Mesendoderm (in vitro differentiated cells): Measurements from ENCODE around the gene PTPRS.
A peak's percentile ranks its signal among the peaks of the same experiment; 100 is the strongest.

Source experiments
- DNase-seq: peaks from one replicate; pipeline ENCODE4 v3.0.0; 2013
- H2AK5ac ChIP-seq: 2 replicates; pipeline ENCODE4 v1.6.1; 2013; ENCODE audit warnings: low read length, inconsistent platforms
- H2BK120ac ChIP-seq: 2 replicates; pipeline ENCODE4 v1.6.1; 2013; ENCODE audit warnings: low read depth, mild to moderate bottlenecking, low read length, moderate library complexity, mixed read lengths
- H2BK15ac ChIP-seq: replicated peaks from 2 replicates; pipeline ENCODE4 v1.6.1; 2013; ENCODE audit warnings: low read depth, mild to moderate bottlenecking, moderate library complexity
- H2BK5ac ChIP-seq: 2 replicates; pipeline ENCODE4 v1.6.1; 2013; ENCODE audit warnings: low read length, inconsistent platforms
- H3K18ac ChIP-seq: 2 replicates; pipeline ENCODE4 v1.6.1; 2013; ENCODE audit warnings: mild to moderate bottlenecking, low read length, mixed read lengths
- H3K23ac ChIP-seq: one replicate; pipeline ENCODE4 v1.6.1; 2013; ENCODE audit warnings: low read length
- H3K27ac ChIP-seq: 2 replicates; pipeline ENCODE4 v1.5.1; 2013; ENCODE audit warnings: low read depth, mild to moderate bottlenecking, inconsistent platforms, low read length, moderate library complexity
- H3K27me3 ChIP-seq: 2 replicates; pipeline ENCODE4 v1.6.1; 2013; ENCODE audit warnings: low read length, control low read depth, mild to moderate bottlenecking, inconsistent platforms; ENCODE audit not compliant: insufficient read depth, poor library complexity
- H3K36me3 ChIP-seq: 2 replicates; pipeline ENCODE4 v1.6.1; 2013; ENCODE audit warnings: low read length, inconsistent platforms; ENCODE audit not compliant: control insufficient read depth, insufficient read depth
- H3K4ac ChIP-seq: one replicate; pipeline ENCODE4 v1.6.1; 2013; ENCODE audit warnings: low read depth, mild to moderate bottlenecking, low read length, moderate library complexity
- H3K4me1 ChIP-seq: 2 replicates; pipeline ENCODE4 v1.6.1; 2013; ENCODE audit warnings: low read depth, low read length, inconsistent platforms; ENCODE audit not compliant: control insufficient read depth
- H3K4me2 ChIP-seq: 2 replicates; pipeline ENCODE4 v1.6.1; 2013; ENCODE audit warnings: low read length
- H3K4me3 ChIP-seq: 2 replicates; pipeline ENCODE4 v1.5.1; 2013; ENCODE audit warnings: mild to moderate bottlenecking, low read length
- H3K56ac ChIP-seq: one replicate; pipeline ENCODE4 v1.6.1; 2013; ENCODE audit warnings: low read length
- H3K79me1 ChIP-seq: 2 replicates; pipeline ENCODE4 v1.6.1; 2013; ENCODE audit warnings: low read length, inconsistent platforms
- H3K79me2 ChIP-seq: 2 replicates; pipeline ENCODE4 v1.6.1; 2013; ENCODE audit warnings: mild to moderate bottlenecking, low read length; ENCODE audit not compliant: control insufficient read depth, insufficient read depth
- H3K9ac ChIP-seq: 2 replicates; pipeline ENCODE4 v1.6.1; 2013; ENCODE audit warnings: low read length, inconsistent platforms
- H4K5ac ChIP-seq: one replicate; pipeline ENCODE4 v1.6.1; 2013; ENCODE audit warnings: low read length
- H4K8ac ChIP-seq: one replicate; pipeline ENCODE4 v1.6.1; 2013; ENCODE audit warnings: low read depth, mild to moderate bottlenecking, control low read depth, low read length, moderate library complexity
- WGBS: extraction: QIAGEN DNeasy Blood & Tissue Kit; methylation state at CpG from one replicate; pipeline ENCODE4 v1.1.7; 2013; ENCODE audit warnings: low lambda C conversion rate, missing lambda C conversion rate; ENCODE audit not compliant: insufficient coverage; ENCODE audit errors: extremely low coverage; 5-methylcytosine and 5-hydroxymethylcytosine counted together

Gene PTPRS

DNA sequence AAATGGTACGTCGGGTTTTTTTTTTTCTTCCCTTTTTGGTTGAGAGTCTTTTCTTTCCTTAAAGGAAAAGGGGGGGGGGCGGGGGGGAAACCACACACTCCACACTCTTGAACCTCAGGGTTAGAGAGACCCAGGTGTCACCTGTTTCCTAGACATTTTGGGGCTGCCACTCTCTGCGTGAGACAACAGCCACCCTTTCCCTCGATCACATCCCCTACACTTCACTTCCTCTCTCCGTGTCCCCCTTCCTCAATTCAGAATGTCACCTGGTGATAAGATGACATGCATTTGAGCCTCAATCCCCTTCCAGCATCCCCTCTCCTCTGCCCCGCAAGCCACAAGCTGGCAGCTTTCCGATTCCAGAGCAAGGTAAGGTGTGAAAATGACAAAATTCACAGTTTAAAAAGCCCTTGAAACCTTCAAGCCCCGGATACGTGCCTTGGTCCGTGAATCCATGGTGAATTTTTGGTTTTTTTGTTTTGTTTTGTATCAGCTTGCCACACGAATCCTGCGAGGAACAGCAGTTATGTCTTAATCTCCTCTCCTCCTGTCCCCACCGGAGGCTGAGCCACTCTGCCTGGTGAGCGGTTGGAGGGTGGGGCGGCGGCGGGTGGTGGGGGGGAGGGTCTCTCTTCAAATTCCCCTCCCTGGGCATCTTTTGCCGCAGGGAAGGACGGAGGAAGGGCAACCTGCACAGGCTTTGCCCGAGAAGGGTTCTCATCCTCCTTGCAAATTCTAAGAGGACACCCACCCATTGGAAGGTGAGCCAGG, 4.2 kb downstream of the PTPRS start:
- Histone ChIP-seq H2AK5ac (no peak overlapping the region), H4K8ac (no peak overlapping the region), H3K9ac (no peak overlapping the region), H4K5ac (no peak overlapping the region), H3K79me2 (peaks cover 21% of the 10 kb centered on the region), H2BK15ac (no peak overlapping the region), H3K27me3 (no peaks in the 10 kb centered on the region), H3K4me1 (peaks cover 3% of the 10 kb centered on the region), H2BK120ac (no peak overlapping the region), H3K27ac (no peak overlapping the region), H2BK5ac (no peak overlapping the region), H3K4ac (no peak overlapping the region), H3K56ac (peak overlapping the region; percentile 56), H3K4me3 (no peak overlapping the region), H3K23ac (no peak overlapping the region), H3K18ac (no peak overlapping the region), H3K79me1 (peaks cover 22% of the 10 kb centered on the region), H3K4me2 (no peak overlapping the region), H3K36me3 (no peaks in the 10 kb centered on the region)
- no peak for DNase-seq
- no CpG with 5 or more reads among the region's 21 CpGs for WGBS

- H2AK5ac ChIP-seq: no peak overlapping the region
- H3K36me3 ChIP-seq: no peaks in the 10 kb centered on the region
- no peak overlapping the region for H3K23ac ChIP-seq
- no peak overlapping the region for H2BK15ac ChIP-seq
- H3K4ac ChIP-seq: no peak overlapping the region
- no peak overlapping the region for H3K27ac ChIP-seq
- no peak overlapping the region for H3K18ac ChIP-seq
- H4K8ac ChIP-seq: no peak overlapping the region
- peaks cover 22% of the 10 kb centered on the region for H3K79me2 ChIP-seq
- no peak overlapping the region for H2BK120ac ChIP-seq
- no peak overlapping the region for H3K4me2 ChIP-seq
- no peak for DNase-seq
- WGBS: no CpG with 5 or more reads among the region's 15 CpGs
- no peak overlapping the region for H3K56ac ChIP-seq
- peaks cover 22% of the 10 kb centered on the region for H3K79me1 ChIP-seq
- no peak overlapping the region for H2BK5ac ChIP-seq
- peaks cover 3% of the 10 kb centered on the region for H3K4me1 ChIP-seq
- H3K27me3 ChIP-seq: no peaks in the 10 kb centered on the region
- no peak overlapping the region for H4K5ac ChIP-seq
- no peak overlapping the region for H3K4me3 ChIP-seq
- H3K9ac ChIP-seq: no peak overlapping the region
Observed at GRCh38 chr19:5335593-5335992, 5.0 kb downstream of the PTPRS start.

DNA sequence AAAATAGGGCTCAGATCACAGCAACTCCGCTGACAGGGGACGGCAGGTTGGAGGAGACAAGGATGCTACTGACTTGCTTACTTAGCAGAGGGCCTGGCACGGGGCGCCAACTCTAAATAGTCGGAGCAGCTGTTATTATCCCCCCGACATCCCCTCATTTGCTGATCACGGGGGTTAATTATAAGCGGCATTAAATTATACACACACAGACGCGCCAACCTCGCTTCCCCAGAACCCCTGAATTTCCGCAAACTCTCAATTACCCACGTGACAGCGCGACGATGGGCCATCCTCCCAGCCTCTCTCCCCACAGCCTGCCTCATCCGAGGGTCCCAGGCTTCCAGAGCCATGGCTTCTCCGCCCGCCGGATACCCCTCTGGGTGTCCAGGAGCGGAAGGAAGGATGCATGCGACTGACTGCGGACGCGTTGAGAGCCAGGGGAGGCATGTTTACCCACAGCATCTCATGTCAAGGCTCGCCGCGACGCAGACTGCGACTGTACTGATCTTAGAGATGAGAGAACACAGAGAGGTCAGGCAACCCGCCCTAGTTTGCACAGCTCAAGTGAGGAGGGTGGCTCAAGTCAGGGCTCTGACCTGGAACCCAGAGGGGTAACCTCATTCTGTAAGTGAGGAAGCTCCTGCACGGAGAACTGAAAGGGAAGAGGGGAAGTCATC, 5.7 kb downstream of the PTPRS start:
- H2AK5ac ChIP-seq: no peak overlapping the region
- H3K23ac ChIP-seq: no peak overlapping the region
- WGBS: no CpG with 5 or more reads among the region's 32 CpGs
- no peak overlapping the region for H4K5ac ChIP-seq
- no peak for DNase-seq
- peaks cover 3% of the 10 kb centered on the region for H3K4me1 ChIP-seq
- no peak overlapping the region for H4K8ac ChIP-seq
- no peak overlapping the region for H3K9ac ChIP-seq
- no peak overlapping the region for H2BK15ac ChIP-seq
- H3K4me3 ChIP-seq: no peak overlapping the region
- H2BK120ac ChIP-seq: no peak overlapping the region
- H3K27ac ChIP-seq: no peak overlapping the region
- no peak overlapping the region for H3K56ac ChIP-seq
- no peak overlapping the region for H3K4ac ChIP-seq
- peaks cover 28% of the 10 kb centered on the region for H3K79me2 ChIP-seq
- no peaks in the 10 kb centered on the region for H3K36me3 ChIP-seq
- no peak overlapping the region for H3K4me2 ChIP-seq
- peaks cover 28% of the 10 kb centered on the region for H3K79me1 ChIP-seq
- no peak overlapping the region for H2BK5ac ChIP-seq
- no peak overlapping the region for H3K18ac ChIP-seq
- H3K27me3 ChIP-seq: no peaks in the 10 kb centered on the region

GRCh38 chr19:5334366-5334739, 6.3 kb downstream of the PTPRS start:
- no peak overlapping the region for H3K56ac ChIP-seq
- no peak overlapping the region for H3K4me2 ChIP-seq
- no peak overlapping the region for H3K23ac ChIP-seq
- WGBS: no CpG with 5 or more reads among the region's 10 CpGs
- no peak overlapping the region for H3K18ac ChIP-seq
- H2BK120ac ChIP-seq: no peak overlapping the region
- no peaks in the 10 kb centered on the region for H3K36me3 ChIP-seq
- H3K9ac ChIP-seq: no peak overlapping the region
- H3K27ac ChIP-seq: no peak overlapping the region
- H3K27me3 ChIP-seq: no peaks in the 10 kb centered on the region
- H3K79me1 ChIP-seq: peaks cover 28% of the 10 kb centered on the region
- H3K4me1 ChIP-seq: peaks cover 3% of the 10 kb centered on the region
- DNase-seq: no peak
- H3K79me2 ChIP-seq: peaks cover 28% of the 10 kb centered on the region
- no peak overlapping the region for H2BK5ac ChIP-seq
- H4K8ac ChIP-seq: no peak overlapping the region
- no peak overlapping the region for H3K4me3 ChIP-seq
- no peak overlapping the region for H3K4ac ChIP-seq
- H4K5ac ChIP-seq: no peak overlapping the region
- H2AK5ac ChIP-seq: no peak overlapping the region
- H2BK15ac ChIP-seq: no peak overlapping the region

- no peak overlapping the region for H3K56ac ChIP-seq
- peaks cover 3% of the 10 kb centered on the region for H3K4me1 ChIP-seq
- H3K23ac ChIP-seq: no peak overlapping the region
- no peak overlapping the region for H3K18ac ChIP-seq
- no peak overlapping the region for H2BK5ac ChIP-seq
- H3K4ac ChIP-seq: no peak overlapping the region
- no peaks in the 10 kb centered on the region for H3K27me3 ChIP-seq
- peaks cover 26% of the 10 kb centered on the region for H3K79me2 ChIP-seq
- no peak overlapping the region for H3K4me2 ChIP-seq
- no peaks in the 10 kb centered on the region for H3K36me3 ChIP-seq
- H3K79me1 ChIP-seq: peaks cover 26% of the 10 kb centered on the region
- no peak for DNase-seq
- H4K8ac ChIP-seq: no peak overlapping the region
- H2BK15ac ChIP-seq: no peak overlapping the region
- H2BK120ac ChIP-seq: no peak overlapping the region
- H2AK5ac ChIP-seq: no peak overlapping the region
- H3K4me3 ChIP-seq: no peak overlapping the region
- WGBS: no CpG with 5 or more reads among the region's 17 CpGs
- no peak overlapping the region for H3K27ac ChIP-seq
- no peak overlapping the region for H4K5ac ChIP-seq
- no peak overlapping the region for H3K9ac ChIP-seq
Observed at GRCh38 chr19:5333581-5334365, 6.8 kb downstream of the PTPRS start.
